IPS DF 19.7 (cell line): Measurements from ENCODE around the gene SLCO3A1.

Experiments used
- DNase-seq: peaks from one replicate; pipeline ENCODE4 v3.0.0-alpha.2; 2013; ENCODE audit warnings: low read depth, low spot score

The SLCO3A1 gene

GRCh38 chr15:91861223-91861622 is 7.7 kb downstream of the SLCO3A1 start:
- no peak for DNase-seq

GRCh38 chr15:91862891-91863504 is 9.5 kb downstream of the SLCO3A1 start:
- DNase-seq = no peak

GRCh38 chr15:91863621-91864255 is 10.2 kb downstream of the SLCO3A1 start:
- DNase-seq = no peak

- no peak for DNase-seq
Observed at GRCh38 chr15:91864664-91865063, 11.2 kb downstream of the SLCO3A1 start.

GRCh38 chr15:91865486-91865885 is 12.0 kb downstream of the SLCO3A1 start:
- no peak for DNase-seq

GRCh38 chr15:91865950-91866349 is 12.4 kb downstream of the SLCO3A1 start:
- no peak for DNase-seq

GRCh38 chr15:91866371-91866905 is 12.9 kb downstream of the SLCO3A1 start:
- no peak for DNase-seq

GRCh38 chr15:91866971-91867372 is 13.5 kb downstream of the SLCO3A1 start:
- no peak for DNase-seq

- no peak for DNase-seq
Observed at GRCh38 chr15:91867581-91868026, 14.1 kb downstream of the SLCO3A1 start.

- no peak for DNase-seq
Observed at GRCh38 chr15:91870876-91871537, 17.5 kb downstream of the SLCO3A1 start.

- no peak for DNase-seq
Observed at GRCh38 chr15:91871837-91872236, 18.3 kb downstream of the SLCO3A1 start.

- no peak for DNase-seq
Observed at GRCh38 chr15:91872356-91873137, 19.0 kb downstream of the SLCO3A1 start.

GRCh38 chr15:91873138-91873536 is 19.6 kb downstream of the SLCO3A1 start:
- DNase-seq = no peak

- DNase-seq = no peak
Observed at GRCh38 chr15:91874171-91874570, 20.7 kb downstream of the SLCO3A1 start.

- DNase-seq = no peak
Observed at GRCh38 chr15:91874992-91875660, 21.6 kb downstream of the SLCO3A1 start.

- no peak for DNase-seq
Observed at GRCh38 chr15:91876187-91876586, 22.7 kb downstream of the SLCO3A1 start.

- DNase-seq = no peak
Observed at GRCh38 chr15:91878319-91878870, 24.9 kb downstream of the SLCO3A1 start.

GRCh38 chr15:91879158-91879557 is 25.6 kb downstream of the SLCO3A1 start:
- no peak for DNase-seq

- no peak for DNase-seq
Observed at GRCh38 chr15:91880373-91880772, 26.9 kb downstream of the SLCO3A1 start.

- DNase-seq = no peak
Observed at GRCh38 chr15:91881569-91882297, 28.2 kb downstream of the SLCO3A1 start.
